ENCODE measurements around the gene RMC1.

DNA sequence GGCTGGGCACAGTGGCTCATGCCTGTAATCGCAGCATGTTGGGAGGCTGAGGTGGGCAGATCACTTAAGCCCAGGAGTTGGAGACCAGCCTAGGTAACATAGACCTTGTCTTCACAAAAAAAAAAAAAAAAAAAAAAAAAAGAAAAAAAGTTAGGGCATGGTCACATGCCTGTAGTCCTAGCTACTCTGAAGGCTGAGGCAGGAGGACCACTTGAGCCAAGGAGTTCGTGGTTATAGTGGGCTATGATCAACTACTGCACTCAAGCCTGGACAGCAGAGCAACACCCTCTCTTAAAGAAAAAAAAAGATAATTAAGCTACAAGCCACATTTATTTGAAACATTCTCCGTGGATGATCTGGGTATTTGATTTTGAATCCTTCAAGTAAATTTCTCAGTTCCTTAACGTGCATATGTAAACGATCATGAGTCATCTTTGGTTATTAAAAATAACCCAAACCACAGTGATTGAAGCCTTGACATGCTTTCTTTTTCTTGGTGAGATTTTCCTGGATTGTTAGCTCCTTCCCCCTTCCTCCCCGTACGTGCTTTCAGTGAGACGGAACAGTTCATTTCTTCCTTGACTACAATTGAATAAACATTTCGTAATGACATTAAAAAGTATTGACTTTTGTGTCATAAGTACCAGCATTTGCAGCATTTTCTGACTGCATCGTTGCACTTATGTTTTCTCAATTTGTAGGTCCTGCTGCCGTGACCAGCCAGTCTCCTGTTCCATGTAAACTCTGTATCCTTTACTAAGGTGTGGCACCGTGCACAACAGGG is 20.3 kb downstream of the RMC1 start:
- TF ChIP-seq CTCF (IDR thresholded peaks at IDR 0.05) (no peak), POLR2A (IDR thresholded peaks at IDR 0.05) (no peak)

All from testis (tissue), 2 donors.